GM12801 (cell line): ENCODE data around the gene PPM1H.

ENCODE experiments used
- CTCF ChIP-seq: IDR thresholded peaks from one replicate; pipeline ENCODE4 v1.5.1; 2011; ENCODE audit warnings: control low read depth; ENCODE audit not compliant: insufficient read length; ENCODE audit errors: extremely low read depth

PPM1H gene

DNA sequence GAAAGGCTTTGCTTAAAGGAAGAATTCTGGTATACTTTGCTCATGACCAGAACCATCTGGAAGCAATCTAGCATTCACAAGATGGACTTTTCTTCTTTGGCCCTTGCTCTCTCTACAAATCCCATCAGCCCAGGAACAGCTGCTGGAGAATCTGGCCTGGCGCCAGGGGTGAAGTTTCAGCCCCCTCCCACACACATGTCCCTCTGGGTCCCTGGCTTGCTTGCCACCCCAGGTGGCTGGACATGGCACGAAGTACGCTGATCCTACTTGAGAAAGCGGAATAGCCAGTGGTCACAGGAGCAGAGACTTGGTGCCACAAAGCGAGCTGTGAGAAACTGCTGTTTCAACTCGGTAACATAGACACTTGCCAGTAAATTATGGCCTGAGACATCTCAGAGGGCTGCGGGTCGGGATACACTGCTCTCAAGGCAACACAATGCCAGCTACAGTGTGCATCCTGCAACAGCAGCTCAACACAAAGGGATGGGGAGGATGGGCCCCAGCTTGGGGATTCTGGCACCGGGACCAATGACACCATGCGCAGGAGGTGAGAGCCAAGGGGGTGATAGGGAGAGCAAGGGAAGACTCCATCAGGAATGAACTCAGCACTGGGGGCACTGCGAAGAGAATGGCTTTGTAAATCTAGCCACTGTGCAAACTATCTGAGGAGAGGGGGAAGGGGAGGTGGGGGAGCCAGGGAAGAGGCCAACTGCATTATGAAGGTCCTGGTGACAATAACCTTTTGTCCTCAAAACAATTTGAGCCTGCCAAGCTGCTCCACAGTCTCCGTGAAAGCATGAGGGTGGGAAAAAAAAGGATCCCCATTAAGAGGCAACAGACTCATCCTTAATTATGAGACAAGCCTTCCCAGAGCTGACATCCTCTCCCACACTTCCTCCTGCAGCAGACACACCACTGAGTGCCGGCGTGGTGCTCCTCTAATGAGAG lies 219.9 kb downstream of the PPM1H start:
- no peak for TF ChIP-seq CTCF

GRCh38 chr12:62714181-62714773 lies 220.7 kb downstream of the PPM1H start:
- TF ChIP-seq CTCF: no peak

GRCh38 chr12:62713723-62714122 lies 221.2 kb downstream of the PPM1H start:
- no peak for TF ChIP-seq CTCF

DNA sequence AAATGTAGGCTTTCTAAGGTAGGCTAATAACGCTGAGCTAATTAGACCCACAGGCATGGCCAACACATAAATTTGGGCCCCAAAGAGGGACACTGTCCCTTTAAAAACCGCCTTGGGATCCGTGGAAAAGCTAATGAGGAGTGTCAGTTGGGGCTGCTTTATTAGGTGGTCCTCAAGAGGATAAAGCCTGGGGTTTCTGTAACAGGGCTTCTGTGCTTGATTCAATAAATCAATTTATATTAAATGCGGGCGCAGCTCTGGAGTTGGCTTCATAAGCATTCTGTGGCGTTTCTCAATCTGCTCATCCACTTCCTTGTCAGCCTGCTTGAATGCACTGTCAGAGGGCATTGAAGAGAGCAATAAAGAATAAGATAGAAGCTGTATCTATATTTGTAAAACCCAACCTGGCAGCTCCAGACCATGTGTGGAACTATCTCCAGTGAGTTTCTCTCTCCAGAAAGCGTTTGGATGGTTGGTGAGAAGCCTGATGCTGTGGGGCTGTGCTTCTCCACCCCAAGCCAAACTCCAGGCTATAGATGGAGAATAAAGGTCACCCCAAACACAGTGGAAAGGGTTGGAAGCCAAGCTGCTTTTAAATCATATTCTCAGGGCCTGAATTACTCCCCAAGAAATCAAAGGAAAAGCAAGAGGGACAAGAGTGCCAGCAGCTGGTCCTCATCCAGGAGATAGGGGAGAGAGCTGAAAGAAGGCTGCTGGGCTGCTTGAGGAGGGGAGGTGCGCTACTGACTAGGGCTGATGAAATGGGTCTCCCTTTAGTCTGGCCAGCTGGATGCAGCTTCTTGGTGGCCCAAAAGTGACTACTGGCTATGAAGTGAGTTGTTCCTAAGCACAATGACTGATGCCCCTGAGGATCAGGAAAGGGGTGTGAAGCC lies 222.0 kb downstream of the PPM1H start:
- TF ChIP-seq CTCF: no peak

- no peak for TF ChIP-seq CTCF
These were observed 223.2 kb downstream of the PPM1H start for GRCh38 chr12:62711631-62712241.

- no peak for TF ChIP-seq CTCF
These were observed 225.6 kb downstream of the PPM1H start for GRCh38 chr12:62709311-62709710.
